Measurements from ENCODE around the gene CPLANE2. TPM values are rescaled to one million over a fixed set of nuclear protein-coding genes. Genes with fewer than 3 reads are reported as not detected.

CPLANE2 gene
- total and polyA plus RNA-seq, 2 donors from 2014 or later: 7.9 to 9.4 TPM

DNA sequence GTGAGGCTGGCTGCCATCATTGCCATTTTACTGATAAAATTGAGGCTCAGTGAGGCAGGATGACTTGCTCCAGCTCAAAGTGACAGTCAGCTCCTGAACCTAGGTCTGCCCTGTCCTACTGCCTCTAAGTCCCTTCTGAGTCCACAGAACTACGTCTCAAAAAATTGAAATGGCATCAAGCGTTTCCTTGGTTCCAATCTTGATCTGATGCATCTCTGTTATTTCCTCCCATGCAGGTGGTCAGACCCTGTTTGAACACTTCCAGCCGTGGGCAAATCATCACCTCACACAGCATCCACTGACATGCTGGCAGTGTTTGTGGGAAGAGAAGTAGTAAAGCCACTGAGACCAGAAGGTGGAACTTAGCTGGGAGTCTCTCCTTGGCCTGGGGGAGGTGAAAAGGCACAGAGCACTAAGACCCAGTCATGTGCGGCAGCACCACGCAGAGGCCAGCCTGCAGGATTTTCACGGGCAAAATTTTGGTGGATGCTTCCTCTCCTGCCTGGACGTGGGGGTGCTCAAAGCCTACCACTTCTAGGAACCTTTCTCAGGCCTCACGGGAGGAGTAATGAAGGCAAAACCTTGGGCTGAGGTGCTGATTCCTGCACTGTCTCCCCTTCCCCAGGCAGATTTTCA, 7.8 kb upstream of the CPLANE2 start:
- H3K4me1 ChIP-seq (ENCODE audit: control insufficient read depth in 2 of 3, insufficient read depth in 2 of 3, low read depth in 1 of 3, low read length in 3 of 3): peaks cover 0 to 13% (median 12%) of the 10 kb centered on the region in 3 donors
- no peaks in the 10 kb centered on the region for H3K27me3 ChIP-seq (ENCODE audit: control insufficient read depth, insufficient read depth, low read length)
- DNase-seq (no peak), FAIRE-seq (no peak)
- H3K36me3 ChIP-seq (ENCODE audit: control insufficient read depth in 2 of 3, insufficient read depth in 3 of 3, low read length in 3 of 3): peaks cover 0 to 5% (median 0%) of the 10 kb centered on the region in 3 donors
- H3K9ac ChIP-seq (ENCODE audit: low read length in 3 of 3): no peak overlapping the region
- intact Hi-C loops (cut with DNase I): loop anchor here (10.0 kb wide), 1 partner anchor 160 kb away; no protein-coding TSS in a partner anchor
- no peak overlapping the region for H3K27ac ChIP-seq (ENCODE audit: low read depth in 2 of 2, low read length in 2 of 2)
- TF ChIP-seq, protein P1, sequence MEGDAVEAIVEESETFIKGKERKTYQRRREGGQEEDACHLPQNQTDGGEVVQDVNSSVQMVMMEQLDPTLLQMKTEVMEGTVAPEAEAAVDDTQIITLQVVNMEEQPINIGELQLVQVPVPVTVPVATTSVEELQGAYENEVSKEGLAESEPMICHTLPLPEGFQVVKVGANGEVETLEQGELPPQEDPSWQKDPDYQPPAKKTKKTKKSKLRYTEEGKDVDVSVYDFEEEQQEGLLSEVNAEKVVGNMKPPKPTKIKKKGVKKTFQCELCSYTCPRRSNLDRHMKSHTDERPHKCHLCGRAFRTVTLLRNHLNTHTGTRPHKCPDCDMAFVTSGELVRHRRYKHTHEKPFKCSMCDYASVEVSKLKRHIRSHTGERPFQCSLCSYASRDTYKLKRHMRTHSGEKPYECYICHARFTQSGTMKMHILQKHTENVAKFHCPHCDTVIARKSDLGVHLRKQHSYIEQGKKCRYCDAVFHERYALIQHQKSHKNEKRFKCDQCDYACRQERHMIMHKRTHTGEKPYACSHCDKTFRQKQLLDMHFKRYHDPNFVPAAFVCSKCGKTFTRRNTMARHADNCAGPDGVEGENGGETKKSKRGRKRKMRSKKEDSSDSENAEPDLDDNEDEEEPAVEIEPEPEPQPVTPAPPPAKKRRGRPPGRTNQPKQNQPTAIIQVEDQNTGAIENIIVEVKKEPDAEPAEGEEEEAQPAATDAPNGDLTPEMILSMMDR (IDR thresholded peaks at IDR 0.05; ENCODE audit: borderline replicate concordance, extremely low read depth, insufficient read depth): no peak
- no peaks in the 10 kb centered on the region for H3K9me3 ChIP-seq (ENCODE audit: control insufficient read depth in 2 of 3, insufficient read depth in 1 of 3, low read length in 3 of 3)
- H3K4me3 ChIP-seq (ENCODE audit: low read length in 3 of 3): no peak overlapping the region

DNA sequence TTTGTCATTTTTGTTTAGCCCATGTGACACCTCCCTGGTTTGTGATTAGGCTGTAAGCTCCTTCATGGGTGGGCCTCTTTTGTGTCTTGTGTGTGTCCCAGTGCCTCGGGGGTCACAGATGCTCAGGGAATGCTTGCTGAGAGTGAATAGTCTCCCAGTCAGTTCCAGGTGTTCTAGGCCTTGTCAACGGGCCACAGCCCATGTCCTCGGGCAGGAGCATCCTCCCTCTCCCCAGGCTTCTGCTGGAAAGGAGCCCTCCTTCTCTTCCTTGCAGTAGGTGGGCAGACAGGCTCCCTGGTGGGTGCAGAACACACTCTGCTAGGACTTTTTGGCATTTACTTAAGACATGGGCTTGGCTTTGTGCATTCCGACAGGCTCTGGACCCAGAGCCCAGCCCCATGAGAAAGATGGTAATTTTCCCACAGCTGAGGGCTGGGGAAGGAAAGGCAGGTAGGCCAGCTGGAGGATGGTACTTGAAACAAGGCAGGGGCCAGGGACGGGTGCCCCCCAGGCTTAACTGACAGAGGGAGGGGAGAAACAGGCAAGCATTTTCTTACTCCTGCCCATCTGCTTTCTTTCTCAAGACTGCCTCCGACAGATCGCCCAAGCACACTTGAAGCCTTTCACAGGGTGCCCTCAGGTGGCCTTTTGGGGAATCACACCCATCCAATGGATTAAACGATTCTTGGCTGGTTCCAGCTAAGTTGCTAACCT, 7.1 kb upstream of the CPLANE2 start:
- peak; percentile 85 to 94 (median 86) for DNase-seq
- intact Hi-C loops (cut with DNase I): loop anchor here (10.0 kb wide), 1 partner anchor 159 kb away; no protein-coding TSS in a partner anchor
- TF ChIP-seq, protein P1 (IDR thresholded peaks at IDR 0.05; ENCODE audit: borderline replicate concordance, extremely low read depth, insufficient read depth): peak; percentile 89
- peak overlapping the region in 1 of 3 donors; percentile 9 for H3K9ac ChIP-seq (ENCODE audit: low read length in 3 of 3)
- no peak overlapping the region for H3K27ac ChIP-seq (ENCODE audit: low read depth in 2 of 2, low read length in 2 of 2)
- H3K27me3 ChIP-seq (ENCODE audit: control insufficient read depth, insufficient read depth, low read length): no peaks in the 10 kb centered on the region
- H3K36me3 ChIP-seq (ENCODE audit: control insufficient read depth in 2 of 3, insufficient read depth in 3 of 3, low read length in 3 of 3): peaks cover 0 to 5% (median 0%) of the 10 kb centered on the region in 3 donors
- H3K9me3 ChIP-seq (ENCODE audit: control insufficient read depth in 2 of 3, insufficient read depth in 1 of 3, low read length in 3 of 3): no peaks in the 10 kb centered on the region
- peak; percentile 17 for FAIRE-seq
- H3K4me3 ChIP-seq (ENCODE audit: low read length in 3 of 3): no peak overlapping the region
- peaks cover 0 to 10% (median 9%) of the 10 kb centered on the region in 3 donors for H3K4me1 ChIP-seq (ENCODE audit: control insufficient read depth in 2 of 3, insufficient read depth in 2 of 3, low read depth in 1 of 3, low read length in 3 of 3)

DNA sequence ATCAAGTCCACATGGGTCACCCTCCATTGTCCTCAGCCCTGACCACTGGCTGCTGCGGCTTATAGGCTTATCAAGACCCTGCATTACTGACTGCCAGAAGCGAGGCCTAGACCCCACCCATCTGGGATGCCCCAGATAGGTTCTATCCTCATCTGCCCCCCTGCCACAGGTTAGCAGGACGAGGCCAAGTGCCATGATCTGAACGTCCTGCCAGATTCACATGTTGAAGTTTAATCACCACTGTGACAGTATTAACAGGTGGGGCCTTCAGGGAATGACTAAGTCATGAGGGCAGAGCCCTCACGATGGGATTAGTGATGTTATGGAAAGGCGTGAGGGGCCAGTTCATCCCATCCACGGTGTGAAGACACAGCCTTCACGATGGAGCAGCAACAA, 6.2 kb upstream of the CPLANE2 start:
- intact Hi-C loops (cut with DNase I): loop anchor here (10.0 kb wide), 1 partner anchor 158 kb away; no protein-coding TSS in a partner anchor
- no peak for FAIRE-seq
- no peak for DNase-seq
- H3K9me3 ChIP-seq (ENCODE audit: control insufficient read depth in 2 of 3, insufficient read depth in 1 of 3, low read length in 3 of 3): no peaks in the 10 kb centered on the region
- no peak overlapping the region for H3K9ac ChIP-seq (ENCODE audit: low read length in 3 of 3)
- no peaks in the 10 kb centered on the region for H3K27me3 ChIP-seq (ENCODE audit: control insufficient read depth, insufficient read depth, low read length)
- no peak overlapping the region for H3K27ac ChIP-seq (ENCODE audit: low read depth in 2 of 2, low read length in 2 of 2)
- TF ChIP-seq, protein P1 (IDR thresholded peaks at IDR 0.05; ENCODE audit: borderline replicate concordance, extremely low read depth, insufficient read depth): no peak
- H3K4me3 ChIP-seq (ENCODE audit: low read length in 3 of 3): no peak overlapping the region
- peaks cover 0 to 5% (median 0%) of the 10 kb centered on the region in 3 donors for H3K36me3 ChIP-seq (ENCODE audit: control insufficient read depth in 2 of 3, insufficient read depth in 3 of 3, low read length in 3 of 3)
- peaks cover 0 to 5% (median 3%) of the 10 kb centered on the region in 3 donors for H3K4me1 ChIP-seq (ENCODE audit: control insufficient read depth in 2 of 3, insufficient read depth in 2 of 3, low read depth in 1 of 3, low read length in 3 of 3)
